GM13976 (cell line): ENCODE results near the gene NDUFA13.

Source experiments
- DNase-seq: peaks from one replicate; pipeline ENCODE4 v3.0.0; 2012; ENCODE audit warnings: low spot score
- CTCF ChIP-seq: IDR thresholded peaks from 2 replicates; pipeline ENCODE4 v1.5.1; 2012; ENCODE audit warnings: borderline replicate concordance, mild to moderate bottlenecking; ENCODE audit not compliant: insufficient read depth; ENCODE audit errors: extremely low read depth, missing control alignments, control extremely low read depth
- in situ Hi-C: fragments of 300-500 bp; cut with MboI; formaldehyde crosslinking; loops from one replicate; pipeline ENCODE4 v1.12.0; 2022; ENCODE audit warnings: low sequenced_read_pairs, mixed read lengths, inconsistent platforms; ENCODE audit not compliant: unreplicated experiment

Gene NDUFA13

GRCh38 chr19:19529783-19530422, 13.9 kb downstream of the NDUFA13 start:
- in situ Hi-C loops: loop anchor here (10.0 to 25.0 kb wide), 2 partner anchors 425 to 757 kb away; no protein-coding TSS in a partner anchor
- no peak for DNase-seq
- no peak for TF ChIP-seq CTCF

GRCh38 chr19:19530423-19530804, 14.4 kb downstream of the NDUFA13 start:
- TF ChIP-seq CTCF: no peak
- no peak for DNase-seq
- in situ Hi-C loops: loop anchor here (10.0 to 25.0 kb wide), 2 partner anchors 424 to 757 kb away; no protein-coding TSS in a partner anchor

- TF ChIP-seq CTCF: no peak
- in situ Hi-C loops: loop anchor here (10.0 to 25.0 kb wide), 2 partner anchors 424 to 756 kb away; no protein-coding TSS in a partner anchor
- no peak for DNase-seq
Observed at GRCh38 chr19:19530889-19531288, 14.9 kb downstream of the NDUFA13 start.

- in situ Hi-C loops: loop anchor here (10.0 to 25.0 kb wide), 2 partner anchors 423 to 755 kb away; no protein-coding TSS in a partner anchor
- peak; percentile 86 for DNase-seq
- TF ChIP-seq CTCF: peak; percentile 96
Observed at GRCh38 chr19:19531951-19532805, 16.2 kb downstream of the NDUFA13 start.

- DNase-seq: no peak
- in situ Hi-C loops: loop anchor here (10.0 to 25.0 kb wide), 2 partner anchors 422 to 754 kb away; no protein-coding TSS in a partner anchor
- no peak for TF ChIP-seq CTCF
Observed at GRCh38 chr19:19532806-19533701, 17.0 kb downstream of the NDUFA13 start.

- no peak for DNase-seq
- no peak for TF ChIP-seq CTCF
- in situ Hi-C loops: loop anchor here (10.0 to 25.0 kb wide), 2 partner anchors 421 to 753 kb away; no protein-coding TSS in a partner anchor
Observed at GRCh38 chr19:19533841-19534240, 17.8 kb downstream of the NDUFA13 start.
